GM12878 (cell line): ENCODE measurements around the gene TET3. TPM values are rescaled to one million over a fixed set of nuclear protein-coding genes. Genes with fewer than 3 reads are reported as not detected.

Experiments used
- ATF7 ChIP-seq: fragments of 450-650 bp; IDR thresholded peaks from 2 replicates; pipeline ENCODE4 v1.6.1; 2016; ENCODE audit warnings: low read depth, mild to moderate bottlenecking
- CHD1 ChIP-seq: IDR thresholded peaks from 2 replicates; pipeline ENCODE4 v1.6.1; 2012; ENCODE audit warnings: low read depth, low read length, improper control_type of control experiment
- EED ChIP-seq: sonication (generic); IDR thresholded peaks from 2 replicates; pipeline ENCODE4 v1.6.1; 2016; ENCODE audit warnings: antibody characterized with exemption, low read depth
- EGR1 ChIP-seq, 2 experiments: IDR thresholded peaks; 1 replicate in 1 of 2; 2 replicates in 1 of 2; pipeline ENCODE4 v1.6.1; 2011 to 2012; ENCODE audit warnings: low read depth in 2 of 2, low read length in 2 of 2, borderline replicate concordance in 1 of 2, mild to moderate bottlenecking in 1 of 2, moderate library complexity in 1 of 2
- ELK1 ChIP-seq: IDR thresholded peaks from 2 replicates; pipeline ENCODE4 v1.6.1; 2012; ENCODE audit warnings: low read depth, low read length, improper control_type of control experiment
- IRF5 ChIP-seq: fragments of 450-650 bp; IDR thresholded peaks from 2 replicates; pipeline ENCODE4 v1.6.1; 2017; ENCODE audit warnings: borderline replicate concordance
- JUNB ChIP-seq: IDR thresholded peaks from 2 replicates; pipeline ENCODE4 v1.6.1; 2016; ENCODE audit warnings: antibody characterized with exemption, mild to moderate bottlenecking
- MAX ChIP-seq: IDR thresholded peaks from 2 replicates; pipeline ENCODE4 v1.6.1; 2012; ENCODE audit warnings: low read depth, low read length, improper control_type of control experiment
- POLR2AphosphoS2 ChIP-seq: IDR thresholded peaks from 2 replicates; pipeline ENCODE4 v1.6.1; 2011; ENCODE audit warnings: low read depth, mild to moderate bottlenecking, low read length, improper control_type of control experiment, moderate library complexity
- POU2F2 ChIP-seq: IDR thresholded peaks from 3 replicates; pipeline ENCODE4 v1.6.1; 2011; ENCODE audit warnings: low read depth, mild to moderate bottlenecking, low read length, borderline replicate concordance
- RBBP5 ChIP-seq: fragments of 200-600 bp; sonication (generic); conservative IDR thresholded peaks from 2 replicates; pipeline ENCODE4 v1.6.1; 2016
- SIX5 ChIP-seq: IDR thresholded peaks from 2 replicates; pipeline ENCODE4 v1.6.1; 2011; ENCODE audit warnings: mild to moderate bottlenecking, low read depth, low read length, moderate library complexity; ENCODE audit not compliant: severe bottlenecking
- SREBF2 ChIP-seq: IDR thresholded peaks from 2 replicates; pipeline ENCODE4 v1.6.1; 2012; ENCODE audit warnings: mild to moderate bottlenecking, low read length
- SUZ12 ChIP-seq: fragments of 200-600 bp; sonication (generic); IDR thresholded peaks from one replicate; pipeline ENCODE4 v1.6.1; 2018; ENCODE audit warnings: antibody characterized with exemption, mild to moderate bottlenecking; ENCODE audit not compliant: unreplicated experiment
- USF2 ChIP-seq: IDR thresholded peaks from 2 replicates; pipeline ENCODE4 v1.6.1; 2011; ENCODE audit warnings: low read depth, low read length, improper control_type of control experiment, borderline replicate concordance
- WRNIP1 ChIP-seq: IDR thresholded peaks from 2 replicates; pipeline ENCODE4 v1.6.1; 2011; ENCODE audit warnings: low read depth, low read length, improper control_type of control experiment, borderline replicate concordance
- ZBTB11 ChIP-seq: fragments of 450-650 bp; formaldehyde crosslinking; IDR thresholded peaks from 2 replicates; pipeline ENCODE4 v1.5.0; 2022; ENCODE audit warnings: mild to moderate bottlenecking, missing genetic modification characterization
- ZNF24 ChIP-seq: fragments of 450-650 bp; IDR thresholded peaks from 2 replicates; pipeline ENCODE4 v1.6.1; 2017; ENCODE audit warnings: antibody characterized with exemption, mild to moderate bottlenecking
- ZNF687 ChIP-seq: fragments of 450-650 bp; IDR thresholded peaks from 2 replicates; pipeline ENCODE4 v1.6.1; 2017; ENCODE audit warnings: mild to moderate bottlenecking, moderate library complexity
- polyA plus RNA-seq, 11 experiments: library from polyadenylated mRNA; depleted of rRNA in 4 of 11; unstranded in 6 of 11; stranded (reverse) in 5 of 11; fragments of >200 nt; fragmentation: Nextera tagmentation in 4 of 11; fragmentation: Illumina TruSeq in 1 of 11; extraction: Ambion mirVana in 4 of 11; extraction: Trizol in 1 of 11; gene quantifications; 1 replicate in 1 of 11; 2 replicates in 10 of 11; pipeline versions ENCODE4 v1.2.1 to v1.2.3, GENCODE V29; 2011 to 2016; ENCODE audit warnings: inconsistent platforms in 2 of 11, missing spikeins in 2 of 11, low read depth in 1 of 11
- total RNA-seq, 4 experiments: library from RNA; depleted of rRNA in 3 of 4; stranded (reverse); fragments of >200 nt in 3 of 4; fragmentation: Illumina TruSeq in 1 of 4; extraction: Trizol in 1 of 4; gene quantifications; 2 replicates each; pipeline versions ENCODE4 v1.2.1 to v1.2.3, GENCODE V29; 2013 to 2021

Gene TET3
- total and polyA plus RNA-seq, 10 of the 15 experiments (the other 5 are each of a cell fraction or from before 2014, with no cell fraction given): 0.77 to 25.9 (median 8.5) TPM

GRCh38 chr2:73963385-73964120, 21.2 kb upstream of the TET3 start (continued):
- no peak for TF ChIP-seq CHD1
- 0 out of 3 replicates have a peak, but pooled peaks have one; percentile 32 for TF ChIP-seq POU2F2
- peak; percentile 94 for TF ChIP-seq ZNF687
- TF ChIP-seq SIX5: no peak
- TF ChIP-seq SREBF2: no peak
- TF ChIP-seq MAX: no peak
- TF ChIP-seq EED: no peak
- no peak for TF ChIP-seq WRNIP1
- TF ChIP-seq ELK1: no peak
- peak; percentile 92 for TF ChIP-seq JUNB
- peak; percentile 65 for TF ChIP-seq ATF7
- no peak for TF ChIP-seq EGR1 (IDR thresholded peaks at IDR 0.05; ENCODE audit: borderline replicate concordance in 1 of 2, low read depth in 2 of 2, low read length in 2 of 2)
- no peak for TF ChIP-seq IRF5
- no peak for TF ChIP-seq POLR2AphosphoS2
- TF ChIP-seq RBBP5: no peak
- no peak for TF ChIP-seq SUZ12
- no peak for TF ChIP-seq ZBTB11 (CRISPR knock-in tag)
- no peak for TF ChIP-seq USF2
- TF ChIP-seq ZNF24: no peak
